Muscle of leg (tissue), 11 donors: Measurements from ENCODE around the gene MEIS2. TPM values are rescaled to one million over a fixed set of nuclear protein-coding genes. Genes with fewer than 3 reads are reported as not detected.
A peak's percentile ranks its signal among the peaks of the same experiment; 100 is the strongest.

ENCODE experiments used
- DNase-seq: peaks from one replicate; pipeline ENCODE4 v3.0.0; 2013
- H3K27ac ChIP-seq: one replicate; pipeline ENCODE4 v1.5.1; 2013; ENCODE audit warnings: mild to moderate bottlenecking, low read length, control low read depth
- H3K27me3 ChIP-seq: one replicate; pipeline ENCODE4 v1.6.1; 2013; ENCODE audit warnings: low read length; ENCODE audit not compliant: control insufficient read depth, insufficient read depth
- H3K36me3 ChIP-seq: one replicate; pipeline ENCODE4 v1.6.1; 2013; ENCODE audit warnings: low read length; ENCODE audit not compliant: control insufficient read depth, insufficient read depth
- H3K4me1 ChIP-seq: one replicate; pipeline ENCODE4 v1.6.1; 2013; ENCODE audit warnings: low read length; ENCODE audit not compliant: control insufficient read depth, insufficient read depth
- H3K4me3 ChIP-seq: one replicate; pipeline ENCODE4 v1.5.1; 2013; ENCODE audit warnings: low read length, control low read depth
- H3K9me3 ChIP-seq: replicated peaks from 2 replicates; pipeline ENCODE4 v1.6.1; 2013; ENCODE audit warnings: low read depth, low read length; ENCODE audit not compliant: control insufficient read depth
- WGBS: methylation state at CpG from one replicate; pipeline ENCODE4 v1.1.5; 2013; ENCODE audit warnings: missing lambda C conversion rate; ENCODE audit not compliant: insufficient coverage; 5-methylcytosine and 5-hydroxymethylcytosine counted together
- polyA plus RNA-seq, 8 donors: library from polyadenylated mRNA; unstranded; fragments of 120-200 nt; gene quantifications; one replicate each; pipeline versions ENCODE4 v1.2.1 to v1.2.3, GENCODE V29; 2013; ENCODE audit warnings: inconsistent platforms in 1 of 8, low replicate concordance in 1 of 8; ENCODE audit not compliant: insufficient read length in 8 of 8, insufficient read depth in 1 of 8
- total RNA-seq: library from RNA; stranded (reverse); fragments of 120-200 nt; gene quantifications from one replicate; pipeline ENCODE4 v1.2.4, GENCODE V29; 2013

MEIS2 gene
- total and polyA plus RNA-seq, 9 donors = 3.8 to 13.9 (median 7.0) TPM

DNA sequence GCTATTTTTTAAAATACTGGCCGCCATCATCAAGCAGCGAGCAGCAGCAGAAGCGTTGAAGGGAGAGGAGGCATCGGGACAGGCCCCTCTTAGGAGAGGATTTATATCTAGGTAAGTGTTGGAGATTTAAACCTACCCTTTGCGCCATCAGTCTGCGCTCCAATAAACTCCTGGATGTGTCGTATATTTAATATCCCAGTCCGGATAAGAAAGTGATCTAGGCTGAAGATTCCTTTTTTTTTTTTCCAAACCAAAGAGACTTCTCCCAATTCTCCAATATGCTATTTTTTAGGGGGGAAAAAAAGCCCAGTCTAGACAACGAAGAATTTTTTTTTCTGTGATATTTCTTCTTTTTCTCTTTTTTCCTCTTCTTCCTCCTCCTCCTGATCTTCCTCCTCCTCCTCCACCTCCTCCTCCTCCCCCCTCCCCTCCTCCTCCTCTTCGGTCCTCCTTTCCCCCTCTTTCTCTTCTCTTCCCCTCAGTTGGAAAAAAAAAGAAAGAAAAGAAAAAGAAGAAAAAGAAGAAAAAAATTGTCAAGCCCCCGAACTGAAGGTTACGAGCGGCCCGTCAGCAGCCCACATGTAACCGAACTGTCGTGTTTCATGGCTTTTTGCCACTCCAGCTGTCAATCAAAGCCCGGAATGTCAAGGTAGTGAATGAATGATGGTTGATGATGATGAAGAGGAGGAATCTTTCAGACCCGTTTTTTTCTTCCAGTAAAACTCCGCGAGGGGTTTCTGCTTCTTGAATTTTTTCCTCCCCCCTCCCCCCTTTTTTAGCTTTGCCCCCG lies 835 bp downstream of the MEIS2 start:
- H3K9me3 ChIP-seq = no peaks in the 10 kb centered on the region
- no peaks in the 10 kb centered on the region for H3K36me3 ChIP-seq
- WGBS = 0% methylated on average over 8 of the region's 21 CpGs
- H3K27me3 ChIP-seq = peaks cover 89% of the 10 kb centered on the region
- peak overlapping the region; percentile 66 for H3K4me3 ChIP-seq
- DNase-seq = peak; percentile 77
- peak overlapping the region; percentile 94 for H3K27ac ChIP-seq
- peaks cover 29% of the 10 kb centered on the region for H3K4me1 ChIP-seq

DNA sequence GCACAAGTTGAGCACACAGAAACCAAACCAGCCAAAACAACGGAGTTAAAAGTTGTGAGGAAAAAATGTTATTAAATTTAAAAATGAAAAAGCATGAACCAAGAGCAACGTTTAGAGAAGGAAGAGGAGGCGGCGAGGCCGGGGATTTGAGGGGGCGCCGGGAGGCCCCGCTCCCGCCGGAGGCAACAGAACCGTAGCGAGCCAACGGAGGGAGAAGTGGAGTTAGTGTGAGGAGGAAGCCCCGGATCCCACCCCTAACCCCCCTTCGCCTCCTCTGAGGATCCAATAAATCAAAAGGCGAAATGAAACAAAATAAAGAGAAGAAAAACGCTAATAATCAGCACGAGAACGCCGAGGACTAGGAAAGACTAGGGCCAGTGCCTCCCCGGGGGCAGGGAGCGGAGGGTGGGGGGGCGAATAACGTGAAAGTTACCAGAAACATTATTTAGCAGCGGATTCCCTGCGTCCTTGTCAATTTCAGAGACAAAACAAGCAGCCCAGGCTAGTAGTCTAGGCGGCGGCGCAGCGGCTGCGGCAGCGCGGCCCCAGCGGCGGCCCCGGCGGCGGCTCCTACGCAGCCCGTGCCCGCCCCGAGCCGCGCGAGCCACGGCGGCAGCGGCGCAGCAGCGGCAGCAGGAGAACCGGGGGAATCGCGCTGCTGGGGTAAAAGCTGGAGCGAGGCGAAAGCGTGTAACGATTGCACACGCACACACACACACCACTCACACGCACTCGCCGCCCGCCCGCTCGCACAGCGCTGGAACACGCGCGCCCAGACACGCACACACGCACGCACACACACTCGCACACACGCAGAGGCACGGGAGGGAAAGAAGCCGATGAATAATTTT lies 1.7 kb downstream of the MEIS2 start:
- Histone ChIP-seq H3K27me3 (peaks cover 89% of the 10 kb centered on the region), H3K36me3 (no peaks in the 10 kb centered on the region)

DNA sequence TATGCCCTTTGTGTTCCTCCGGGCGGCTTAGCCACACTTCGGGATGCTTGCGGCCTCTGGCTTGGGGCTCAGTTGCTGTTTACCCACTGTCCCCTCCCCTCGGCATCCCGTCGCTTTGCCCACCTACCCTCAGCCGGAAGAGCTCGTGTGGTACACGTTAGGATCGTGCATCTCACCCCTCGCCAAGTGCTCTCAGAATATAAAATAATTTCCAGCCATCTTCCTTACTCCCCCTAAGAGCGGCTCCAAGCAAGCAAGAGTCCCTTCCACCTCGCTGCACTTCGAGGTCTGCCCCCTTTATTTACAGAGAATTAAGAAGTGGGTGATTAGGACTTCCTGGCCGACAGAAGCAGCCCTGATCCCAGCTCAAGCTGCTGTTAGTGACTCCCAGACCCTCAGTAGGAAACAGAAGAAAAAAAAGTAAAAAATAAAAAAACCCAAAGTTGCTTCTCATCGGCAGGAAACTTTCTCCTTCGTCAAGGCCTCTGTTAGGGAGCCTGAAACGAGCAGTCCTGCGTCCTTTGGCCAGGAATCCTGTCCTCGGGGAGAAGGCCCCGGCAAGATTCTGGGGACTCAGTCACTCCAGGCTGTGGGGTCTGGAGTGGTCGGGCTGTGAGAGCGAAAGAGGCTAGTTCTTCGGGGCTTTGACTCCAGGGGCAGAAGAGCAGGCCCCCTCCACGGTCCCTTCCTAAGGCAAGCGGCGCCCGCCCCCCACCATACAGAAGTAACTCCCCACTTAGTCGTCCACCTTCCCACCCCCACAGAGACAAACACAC lies 3.0 kb downstream of the MEIS2 start:
- no peak for DNase-seq
- peaks cover 81% of the 10 kb centered on the region for H3K27me3 ChIP-seq
- H3K36me3 ChIP-seq = peaks cover 2% of the 10 kb centered on the region
- H3K27ac ChIP-seq = peak overlapping the region; percentile 72
- WGBS = 8% methylated on average over 17 of the region's 30 CpGs
- H3K4me3 ChIP-seq = peak overlapping the region; percentile 66
- H3K4me1 ChIP-seq = peaks cover 25% of the 10 kb centered on the region
- H3K9me3 ChIP-seq = no peaks in the 10 kb centered on the region

More for the DNA sequence above, 1.7 kb downstream of the MEIS2 start:
- Histone ChIP-seq H3K4me1 (peaks cover 29% of the 10 kb centered on the region), H3K4me3 (peak overlapping the region; percentile 66), H3K9me3 (no peaks in the 10 kb centered on the region), H3K27ac (peak overlapping the region; percentile 94)
- WGBS = under 1% methylated on average over 37 of the region's 75 CpGs
- peak; percentile 72 for DNase-seq

DNA sequence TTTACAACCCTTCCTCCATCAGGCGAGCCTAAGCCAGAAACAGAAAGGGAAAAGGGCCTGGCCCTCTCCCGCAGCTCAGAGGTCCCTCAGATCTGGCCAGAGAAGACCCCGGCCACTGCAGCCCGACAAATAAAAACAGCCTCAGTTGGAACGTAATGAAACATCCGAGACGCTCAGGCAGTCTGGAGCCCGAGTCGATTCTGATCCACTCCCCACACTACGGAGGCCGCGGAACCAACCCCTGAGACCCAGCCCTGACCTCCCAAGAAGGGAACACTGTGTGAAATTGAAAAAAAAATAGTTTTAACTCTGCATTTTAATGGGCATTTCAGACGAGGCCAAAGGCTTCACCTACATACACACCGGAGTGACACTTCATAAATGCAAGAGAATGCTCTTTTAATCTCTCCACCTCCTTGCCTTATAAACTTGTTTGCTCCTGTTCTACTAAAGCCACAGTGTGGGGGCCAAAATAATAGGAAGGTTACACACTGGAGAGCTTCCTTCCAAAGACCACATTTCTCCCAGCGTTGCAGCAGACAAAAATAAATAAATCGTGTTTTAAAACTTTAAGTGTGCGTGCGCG lies 3.7 kb downstream of the MEIS2 start:
- peaks cover 75% of the 10 kb centered on the region for H3K27me3 ChIP-seq

DNA sequence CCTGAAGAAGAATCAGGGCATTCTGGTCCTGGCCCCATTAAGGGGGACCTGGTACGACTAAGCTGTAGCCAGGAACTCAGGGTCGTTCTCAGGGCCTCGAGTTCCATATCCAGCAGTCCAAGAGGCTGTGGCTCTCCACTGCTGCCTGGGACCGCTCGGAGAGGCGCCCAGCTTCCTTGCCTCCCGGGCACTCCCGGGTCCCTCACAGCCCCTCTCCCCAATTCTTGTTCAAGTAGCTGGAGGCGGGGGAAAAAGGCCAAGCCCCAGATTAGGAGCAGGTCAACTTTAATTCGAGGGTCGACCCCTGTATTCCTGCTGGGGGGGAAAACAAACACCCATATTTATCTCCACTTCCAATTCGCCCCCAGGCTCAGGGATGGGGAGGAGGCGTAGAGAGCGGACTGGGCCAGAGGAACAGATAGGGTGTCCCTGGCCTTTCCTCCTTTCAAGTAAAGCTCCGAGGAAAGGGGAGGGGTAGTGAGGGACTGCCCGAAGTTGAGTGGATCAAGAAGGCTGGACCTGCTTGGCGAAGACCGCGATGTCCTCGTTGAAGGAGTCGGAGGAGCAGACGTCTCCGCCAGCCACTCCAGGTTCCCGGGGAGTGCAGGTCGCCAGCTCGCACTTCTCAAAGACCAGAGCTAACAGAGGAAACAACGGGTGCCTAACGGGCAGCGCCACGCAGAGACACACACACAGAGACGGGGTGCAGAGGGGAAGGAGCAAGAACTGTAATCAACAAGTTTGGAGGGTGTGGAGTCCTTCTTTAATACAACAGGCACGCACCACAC lies 4.4 kb downstream of the MEIS2 start:
- DNase-seq = no peak
- Histone ChIP-seq H3K4me3 (peak overlapping the region; percentile 66), H3K4me1 (peaks cover 20% of the 10 kb centered on the region), H3K27me3 (peaks cover 69% of the 10 kb centered on the region), H3K36me3 (peaks cover 2% of the 10 kb centered on the region), H3K27ac (no peak overlapping the region), H3K9me3 (no peaks in the 10 kb centered on the region)
- WGBS = 35% methylated on average over 16 of the region's 32 CpGs

More for the DNA sequence above, 3.7 kb downstream of the MEIS2 start:
- peak overlapping the region; percentile 66 for H3K4me3 ChIP-seq
- WGBS = 22% methylated on average over 8 of the region's 19 CpGs
- no peaks in the 10 kb centered on the region for H3K9me3 ChIP-seq
- no peak overlapping the region for H3K27ac ChIP-seq
- peaks cover 21% of the 10 kb centered on the region for H3K4me1 ChIP-seq
- H3K36me3 ChIP-seq = peaks cover 2% of the 10 kb centered on the region
- DNase-seq = no peak

DNA sequence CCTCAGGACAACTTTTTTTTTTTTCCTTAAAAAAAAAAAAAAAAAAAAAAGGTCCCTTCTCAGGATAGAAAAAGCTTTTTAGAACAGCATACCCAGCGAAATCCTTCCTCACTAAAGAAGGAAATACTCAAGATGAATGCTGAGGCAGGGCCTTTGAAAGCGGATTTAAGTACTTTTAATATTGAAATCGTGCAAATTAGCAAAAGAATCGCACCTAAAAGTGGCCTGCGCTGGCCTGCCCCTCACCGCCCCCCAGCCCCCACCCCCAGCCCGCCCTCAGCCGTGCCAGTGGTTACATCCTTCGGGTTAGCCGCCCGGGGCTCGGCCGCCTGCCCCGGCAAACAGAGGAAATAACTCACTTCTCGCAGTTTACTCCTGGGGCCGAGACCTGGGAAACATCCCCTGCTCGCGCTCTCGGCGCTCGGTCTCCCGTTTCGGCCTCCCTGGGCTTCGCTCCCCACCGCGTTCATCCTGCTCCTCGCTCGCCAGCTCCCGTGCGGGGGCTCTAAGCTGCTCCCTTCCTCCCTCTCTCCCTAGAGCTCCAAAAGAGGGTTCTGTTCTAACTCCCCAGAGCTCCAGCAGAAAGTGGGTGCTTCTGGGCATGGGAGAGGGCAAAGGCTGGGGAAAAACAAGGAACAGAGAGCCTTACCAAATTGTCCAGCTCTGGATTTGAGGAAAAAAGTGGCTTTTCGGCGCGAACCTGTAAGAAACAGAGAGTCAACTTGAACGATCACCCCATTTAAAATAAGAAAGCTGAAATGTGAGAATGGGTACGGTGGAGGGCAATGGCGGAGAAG lies 5.2 kb downstream of the MEIS2 start:
- H3K4me1 ChIP-seq = peaks cover 17% of the 10 kb centered on the region
- no peaks in the 10 kb centered on the region for H3K9me3 ChIP-seq
- peak overlapping the region; percentile 13 for H3K27ac ChIP-seq
- no peak overlapping the region for H3K4me3 ChIP-seq
- DNase-seq = no peak
- H3K36me3 ChIP-seq = peaks cover 2% of the 10 kb centered on the region
- WGBS = 19% methylated on average over 27 of the region's 36 CpGs
- H3K27me3 ChIP-seq = peaks cover 64% of the 10 kb centered on the region

DNA sequence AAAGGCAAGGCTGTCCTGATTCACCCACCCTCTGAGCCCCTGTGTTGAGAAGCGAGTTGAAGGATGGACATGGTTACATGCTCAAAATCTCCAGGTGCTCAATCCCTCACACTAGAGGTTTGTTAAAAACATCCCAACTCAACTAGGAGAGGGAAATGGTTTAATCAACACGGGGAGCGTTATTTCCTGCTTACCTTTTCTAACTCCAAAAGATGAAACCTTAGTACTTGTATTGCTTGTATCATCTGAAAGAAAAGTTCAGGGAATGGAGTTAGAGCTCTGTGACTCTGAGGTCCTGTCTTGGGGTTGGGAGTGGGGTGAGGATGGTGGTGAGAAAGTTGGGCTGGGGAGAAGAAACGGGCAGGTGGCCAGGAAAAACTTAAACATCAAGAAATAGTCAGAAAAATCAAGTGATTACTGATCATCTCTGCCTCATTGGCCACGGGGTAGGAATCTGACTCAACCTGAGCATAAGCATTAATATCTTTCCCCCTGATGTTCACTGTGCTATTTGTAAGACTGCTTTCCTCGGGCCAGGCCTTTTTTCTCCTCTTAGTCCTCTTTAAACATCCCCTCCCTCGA lies 5.9 kb downstream of the MEIS2 start:
- H3K4me1 ChIP-seq = peaks cover 13% of the 10 kb centered on the region
- H3K4me3 ChIP-seq = no peak overlapping the region
- peaks cover 2% of the 10 kb centered on the region for H3K36me3 ChIP-seq
- DNase-seq = no peak
- WGBS = 40% methylated on average over 2 of the region's 7 CpGs
- H3K27ac ChIP-seq = no peak overlapping the region
- no peaks in the 10 kb centered on the region for H3K9me3 ChIP-seq
- H3K27me3 ChIP-seq = peaks cover 57% of the 10 kb centered on the region

DNA sequence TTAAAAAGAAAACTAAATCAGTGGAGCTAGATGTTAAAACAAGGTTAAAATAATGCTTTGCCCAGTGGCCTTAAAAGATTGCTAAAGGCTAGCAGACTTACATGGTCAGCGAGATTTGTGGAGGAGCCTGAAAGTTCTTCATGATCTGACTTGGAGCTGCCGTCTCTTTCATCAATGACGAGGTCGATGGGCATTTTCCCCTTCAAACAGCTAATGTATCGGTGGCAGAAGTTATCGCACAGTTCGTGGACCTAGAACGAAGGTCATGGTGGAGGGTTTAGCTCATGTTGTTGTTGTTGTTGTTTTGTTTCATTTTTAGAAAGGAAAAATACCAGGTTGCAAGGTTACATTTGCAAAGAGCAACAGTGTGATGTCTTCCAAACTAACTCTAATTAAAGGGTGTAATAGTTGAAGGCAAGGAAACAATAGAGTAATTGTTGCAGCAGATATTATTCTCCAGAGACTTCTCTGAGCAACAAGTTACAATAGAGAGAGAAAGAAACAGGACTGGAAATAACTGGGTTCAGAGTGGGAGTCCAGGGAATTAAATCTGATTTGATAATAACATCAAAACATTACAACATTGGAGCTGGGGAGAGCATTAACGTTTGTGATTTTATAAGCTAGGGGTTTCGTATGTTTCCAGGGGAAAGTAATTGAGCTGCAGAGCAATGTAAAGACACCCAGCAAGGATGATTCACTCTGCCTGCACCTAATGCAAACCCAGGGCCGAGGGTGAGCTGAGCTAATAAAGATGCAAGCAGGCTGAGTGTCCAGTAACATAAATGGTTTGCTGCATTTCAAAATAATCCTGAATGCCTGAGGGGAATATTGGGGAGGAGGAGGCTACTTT lies 6.6 kb downstream of the MEIS2 start:
- peaks cover 51% of the 10 kb centered on the region for H3K27me3 ChIP-seq
- no peaks in the 10 kb centered on the region for H3K9me3 ChIP-seq
- H3K4me3 ChIP-seq = no peak overlapping the region
- H3K4me1 ChIP-seq = peaks cover 13% of the 10 kb centered on the region
- 77% methylated on average over 6 of the region's 11 CpGs for WGBS
- H3K36me3 ChIP-seq = peaks cover 2% of the 10 kb centered on the region
- H3K27ac ChIP-seq = no peak overlapping the region
- DNase-seq = no peak
